NCI-H187 (cell line): ENCODE data around the gene SCFD2.
"Not testable (repeated sequence)": the region's sequence is repeated elsewhere in the genome, so short reads cannot be mapped to it uniquely, and the experiment has no call there.

ENCODE experiments used
- DNase-seq, 2 experiments: peaks; one replicate each; lab custom pipeline; 2025; lab: John Stamatoyannopoulos, UW

SCFD2 gene

GRCh38 chr4:53365486-53366300 lies at the start of gene SCFD2:
TSS of gene SCFD2 (minus strand) at chr4:53366061.
- peak; percentile 92 to 95 for DNase-seq

GRCh38 chr4:53409479-53409878 lies 43.6 kb upstream of the SCFD2 start:
- DNase-seq, result not testable (repeated sequence)

- no peak for DNase-seq
Observed at GRCh38 chr4:53380221-53380620, 14.4 kb upstream of the SCFD2 start.

DNA sequence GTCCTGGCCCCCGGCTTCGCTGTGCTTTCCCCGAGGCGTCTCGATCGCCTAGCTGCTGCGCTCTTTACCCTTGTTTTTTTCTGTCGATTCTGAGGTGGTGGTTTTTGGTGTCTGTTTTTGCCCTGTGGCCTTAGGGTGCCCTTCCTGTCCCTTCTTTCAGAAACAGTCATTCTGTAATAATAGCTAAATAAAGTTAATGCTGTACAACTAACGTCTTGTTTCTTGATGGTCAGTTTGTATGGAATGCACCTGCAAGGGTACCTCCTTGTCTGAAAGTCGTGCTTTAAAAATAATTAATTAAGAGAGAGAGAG lies 12.3 kb upstream of the SCFD2 start:
- DNase-seq, result no peak

DNA sequence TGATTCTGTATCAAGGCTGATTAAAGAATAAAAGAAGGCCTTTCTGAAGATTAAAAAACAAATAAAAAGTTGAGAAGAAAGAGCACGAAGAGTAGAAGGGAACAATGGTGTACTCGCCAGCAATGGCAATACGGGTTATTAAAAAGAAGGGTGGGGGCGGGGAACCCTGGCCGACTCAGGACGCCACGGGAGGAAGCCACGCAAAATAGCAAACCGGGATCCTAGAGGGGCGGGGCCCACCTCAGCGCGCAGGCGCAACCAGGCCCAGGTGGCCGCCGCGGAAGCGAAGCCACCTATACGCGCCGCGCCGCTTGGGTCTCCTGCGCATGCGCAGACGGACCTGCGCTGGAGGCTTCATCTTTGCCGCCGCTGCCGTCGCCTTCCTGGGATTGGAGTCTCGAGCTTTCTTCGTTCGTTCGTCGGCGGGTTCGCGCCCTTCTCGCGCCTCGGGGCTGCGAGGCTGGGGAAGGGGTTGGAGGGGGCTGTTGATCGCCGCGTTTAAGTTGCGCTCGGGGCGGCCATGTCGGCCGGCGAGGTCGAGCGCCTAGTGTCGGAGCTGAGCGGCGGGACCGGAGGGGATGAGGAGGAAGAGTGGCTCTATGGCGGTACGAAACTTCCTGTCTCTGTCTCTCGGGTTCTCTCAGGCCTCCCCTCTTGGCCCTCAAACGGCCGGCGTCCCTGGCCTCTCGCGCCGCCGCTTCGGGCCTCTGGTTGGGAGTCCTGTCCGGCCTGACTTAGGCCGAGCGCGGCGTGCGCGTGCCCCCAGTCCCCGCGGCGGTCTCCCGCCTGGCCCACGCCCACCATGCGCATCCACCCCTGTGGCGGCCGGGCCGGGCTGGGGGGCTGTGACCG lies 11.7 kb upstream of the SCFD2 start, which contains the start of gene FIP1L1:
FIP1L1 (plus strand) TSS at position 323 of the 852 bp plus-strand sequence; CDS start at position 521, 198 bp downstream.
- DNase-seq, result peak; percentile 94

DNA sequence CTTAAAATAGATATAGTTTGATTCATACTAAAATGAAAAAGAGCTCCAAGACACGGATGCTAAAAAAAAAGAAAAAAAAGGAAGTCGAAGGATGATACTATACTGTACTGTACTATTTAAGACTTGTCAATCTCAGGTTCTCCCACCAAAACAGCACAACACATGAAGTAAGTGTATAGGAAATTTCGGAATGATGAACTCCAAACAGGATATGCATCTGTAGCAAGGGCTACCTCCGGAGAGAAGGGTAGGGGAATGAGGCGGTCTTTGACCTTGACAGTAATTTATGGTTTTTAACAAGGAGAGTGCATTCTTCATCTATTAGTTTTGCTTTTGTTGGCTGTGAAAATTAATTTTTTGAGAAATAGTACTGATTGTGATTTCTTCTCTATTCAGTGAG lies 11.0 kb upstream of the SCFD2 start:
- DNase-seq, result no peak

- no peak for DNase-seq
Observed at GRCh38 chr4:53374777-53375258, 9.0 kb upstream of the SCFD2 start.

DNA sequence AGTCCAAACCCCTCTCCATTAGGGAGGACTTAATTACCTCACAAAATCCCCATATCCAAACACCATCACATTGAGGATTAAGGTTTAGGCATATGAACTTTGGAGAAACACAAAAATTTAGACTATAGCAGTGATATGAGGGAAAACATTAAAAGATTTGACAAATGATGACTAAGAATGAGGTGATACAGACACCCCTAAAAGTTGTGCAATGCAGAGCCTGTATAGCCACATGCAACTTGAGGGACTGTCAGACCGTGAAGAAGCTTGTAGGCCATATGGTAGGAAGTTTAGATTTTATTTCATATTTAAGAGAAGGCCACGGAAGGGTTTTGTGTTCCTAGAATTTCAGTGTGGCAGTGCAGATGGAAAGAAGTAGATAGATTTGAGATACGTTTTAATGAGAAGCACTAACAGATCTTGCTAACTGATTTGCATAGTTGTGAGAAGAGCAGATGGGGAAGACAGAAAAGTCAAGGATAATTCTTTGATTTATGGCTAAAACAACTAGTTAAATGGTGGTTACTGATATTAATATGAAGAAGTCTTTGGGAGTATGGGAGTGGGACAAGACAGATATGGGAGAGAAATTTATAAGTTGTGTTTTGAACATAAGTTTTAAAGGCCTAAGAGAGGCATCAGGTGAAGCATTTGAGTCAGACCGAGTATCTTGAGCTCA lies 6.1 kb upstream of the SCFD2 start:
- no peak for DNase-seq

DNA sequence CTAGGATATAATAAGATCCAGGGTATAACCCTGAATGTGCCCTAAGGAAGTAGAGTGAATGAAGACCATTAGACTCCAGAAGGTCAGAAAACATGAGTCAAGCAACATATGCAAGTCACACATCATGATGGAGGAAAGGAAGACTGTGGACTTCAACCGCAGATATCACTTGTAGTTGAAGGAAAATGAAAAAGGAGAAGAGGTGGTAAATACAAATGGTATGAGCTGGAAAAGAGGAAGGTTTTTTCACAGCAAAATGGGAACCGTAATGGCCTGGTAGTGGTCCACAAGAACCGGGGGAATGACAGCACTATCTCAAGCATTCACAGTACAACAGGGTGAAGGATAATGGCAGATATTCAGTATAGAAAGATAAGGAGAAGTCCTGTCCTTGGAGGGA lies 5.2 kb upstream of the SCFD2 start:
- no peak for DNase-seq

- no peak for DNase-seq
Observed at GRCh38 chr4:53367721-53368120, 1.9 kb upstream of the SCFD2 start.

DNA sequence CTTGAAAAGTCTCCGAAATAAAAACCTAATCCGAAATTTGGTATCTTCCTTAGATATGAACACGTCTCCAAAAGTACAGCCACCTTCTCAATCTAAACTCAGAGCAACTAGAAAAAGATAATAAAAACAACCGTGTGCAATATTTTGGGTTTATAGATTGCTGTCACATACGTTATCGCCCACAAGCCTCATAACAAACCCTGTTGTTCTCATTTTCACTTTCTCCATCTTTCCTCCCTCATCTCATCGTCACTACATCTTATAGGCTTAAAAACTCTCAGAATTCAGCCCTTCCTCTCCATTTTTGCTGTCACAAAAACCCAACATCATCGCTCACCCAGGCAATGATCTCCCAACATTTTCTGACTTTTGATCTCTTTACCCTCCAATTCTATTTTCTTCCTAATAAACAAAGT lies 448 bp upstream of the SCFD2 start:
- no peak for DNase-seq

DNA sequence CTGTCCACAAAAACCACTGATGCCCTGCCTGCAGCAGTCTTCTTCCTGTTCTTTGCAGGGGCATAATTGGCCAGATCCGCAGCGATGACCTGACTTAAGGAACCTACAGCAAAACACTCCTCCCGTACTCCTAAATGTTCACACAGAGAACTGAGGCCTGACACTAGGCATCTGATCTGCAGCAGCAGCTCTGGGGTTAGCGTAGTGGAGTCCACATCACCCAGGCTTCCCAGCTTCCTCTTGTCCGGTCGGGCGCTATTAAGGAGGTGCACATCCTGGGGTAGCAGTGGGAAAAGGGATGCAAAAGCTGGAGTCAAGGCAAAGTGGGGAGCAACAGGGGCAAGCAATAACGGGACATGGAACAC lies 758 bp downstream of the SCFD2 start:
- DNase-seq, result no peak

DNA sequence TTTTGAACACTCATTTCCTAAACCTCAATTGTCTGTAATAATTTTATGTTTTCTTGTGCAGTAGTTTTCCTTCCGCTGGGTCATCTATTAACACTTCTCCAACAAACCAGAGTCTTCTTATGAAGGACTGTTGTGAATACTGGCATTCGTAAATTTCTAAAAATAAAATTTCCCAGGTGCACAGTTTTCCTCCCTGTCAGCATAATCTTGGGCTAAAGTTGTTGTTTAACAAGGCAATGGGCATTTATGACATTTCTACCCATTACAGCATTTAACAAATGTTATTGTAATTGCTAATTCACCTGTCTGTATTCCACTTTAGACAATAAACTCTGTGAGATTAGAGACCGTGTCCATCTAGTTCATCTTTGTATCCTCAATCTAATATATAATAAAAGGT lies 1.2 kb downstream of the SCFD2 start:
- no peak for DNase-seq

- DNase-seq, result no peak
Observed at GRCh38 chr4:53362093-53362492, 3.8 kb downstream of the SCFD2 start.

DNA sequence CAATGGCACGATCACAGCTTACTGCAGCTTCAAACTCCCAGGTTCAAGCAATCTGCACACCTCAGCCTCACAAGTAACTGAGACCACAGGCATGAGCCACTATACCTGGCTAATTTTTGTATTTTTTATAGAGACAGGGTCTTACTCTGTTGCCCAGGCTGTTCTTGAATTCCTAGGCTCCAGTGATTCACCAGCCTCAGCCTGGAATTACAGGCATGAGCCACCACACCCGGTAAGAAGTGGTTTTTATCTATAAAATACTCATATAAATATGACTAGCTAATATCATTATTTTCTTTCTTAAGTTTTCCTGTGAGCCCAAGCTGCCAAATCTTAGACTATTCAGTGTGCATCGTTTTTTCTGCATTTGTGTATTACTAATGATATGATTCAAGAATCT lies 4.4 kb downstream of the SCFD2 start:
- no peak for DNase-seq

GRCh38 chr4:53355930-53356521 lies 9.8 kb downstream of the SCFD2 start:
- DNase-seq, result no peak

GRCh38 chr4:53354012-53354722 lies 11.7 kb downstream of the SCFD2 start:
- DNase-seq, result no peak

GRCh38 chr4:53349091-53349491 lies 16.8 kb downstream of the SCFD2 start:
- DNase-seq, result no peak

DNA sequence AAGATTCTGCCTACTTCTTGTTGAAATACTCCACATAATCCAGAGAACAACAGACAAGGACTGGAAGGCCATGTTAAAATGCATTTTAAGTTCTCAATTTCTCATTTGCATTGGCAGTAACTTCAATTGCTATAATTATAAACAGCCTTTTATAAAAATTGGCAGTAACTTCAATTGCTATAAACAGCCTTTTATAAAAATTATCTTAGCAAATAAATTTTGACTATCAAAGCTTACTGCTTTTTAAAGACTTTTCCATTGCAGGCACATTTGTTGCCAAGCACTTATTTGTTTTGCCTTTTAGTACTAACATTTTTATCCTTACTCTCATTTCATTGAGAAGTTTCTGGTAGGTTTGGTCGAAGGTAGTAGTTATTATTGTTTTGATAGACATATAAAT lies 17.8 kb downstream of the SCFD2 start:
- no peak for DNase-seq

DNA sequence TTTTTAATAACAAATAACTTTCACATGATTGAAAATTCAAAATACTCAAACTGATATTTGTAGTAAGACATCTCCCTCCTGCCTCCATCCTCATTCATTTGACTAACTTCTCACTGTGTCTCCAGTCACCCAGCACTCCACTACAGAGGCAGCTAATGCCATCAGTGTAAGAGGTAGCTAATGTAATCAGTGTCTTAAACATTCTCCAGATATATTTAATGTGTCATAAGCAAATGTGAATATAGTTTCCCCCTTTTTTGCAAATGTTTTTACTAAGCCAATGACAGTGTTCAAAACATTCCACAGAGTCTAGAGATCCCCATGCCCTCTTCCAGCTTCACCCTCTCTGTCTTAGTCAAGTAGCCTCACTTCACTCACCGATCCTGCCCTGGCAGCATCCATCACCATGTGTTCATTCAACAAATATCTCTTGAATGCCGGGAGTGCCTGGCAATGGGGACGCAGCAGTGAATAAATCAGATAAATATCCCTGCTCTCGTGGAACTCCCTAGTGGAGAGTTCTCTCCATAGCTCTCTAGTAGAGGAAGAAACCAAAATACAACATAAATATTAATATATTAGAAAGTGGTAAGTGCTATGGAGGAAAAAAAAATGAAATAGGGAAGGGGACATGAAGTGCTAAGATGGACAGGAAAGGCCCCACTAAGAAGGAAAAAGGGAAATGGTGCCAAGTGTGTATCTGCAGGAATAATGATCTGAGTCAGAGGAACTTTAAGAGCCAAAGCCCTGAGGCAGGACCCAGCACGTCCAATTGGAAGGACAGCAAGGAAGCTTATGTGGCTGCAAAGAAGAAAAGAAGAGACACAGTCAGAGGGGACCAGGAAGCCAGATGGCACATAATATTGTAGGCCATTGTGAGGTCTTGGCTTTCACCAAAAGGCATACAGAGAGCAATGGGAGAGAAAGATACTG lies 18.7 kb downstream of the SCFD2 start:
- no peak for DNase-seq
